PC-3 (cell line): Measurements from ENCODE around the gene NBEAL1. TPM values are rescaled to one million over a fixed set of nuclear protein-coding genes. Genes with fewer than 3 reads are reported as not detected.
"Not testable (repeated sequence)": the region's sequence is repeated elsewhere in the genome, so short reads cannot be mapped to it uniquely, and the experiment has no call there.

ENCODE experiments used
- ATAC-seq: fragments of 200-7000 bp; cut with Tn5 transposase; 2 replicates; pipeline ENCODE4 v1.9.1; 2020; ENCODE audit warnings: mild to moderate bottlenecking, moderate library complexity
- BruUV-seq: library from RNA; stranded (reverse); fragments of 400-500 nt; replicated peaks from 2 replicates; lab custom pipeline; 2021; lab: Mats Ljungman, UMichigan
- CTCF ChIA-PET: fragments of 300-600 bp; sonication (Branson Sonifier 250); formaldehyde crosslinking; loops from one replicate; lab custom pipeline; 2022; ENCODE audit warnings: antibody characterized with exemption; lab: Charles Lee
- POLR2A ChIA-PET: fragments of 300-600 bp; sonication (Branson Sonifier 250); formaldehyde crosslinking; loops from one replicate; lab custom pipeline; 2022; ENCODE audit warnings: antibody characterized with exemption; ENCODE audit not compliant: unreplicated experiment; lab: Charles Lee
- DNase-seq: peaks from one replicate; pipeline ENCODE4 v3.0.0-alpha.2; 2015
- H2AFZ ChIP-seq: fragments of 300-600 bp; sonication (generic); 2 replicates; pipeline ENCODE4 v1.6.0; 2016; ENCODE audit warnings: antibody characterized with exemption, low read length
- H3F3A ChIP-seq: fragments of 300-600 bp; sonication (generic); one replicate; pipeline ENCODE4 v1.6.0; 2017; ENCODE audit warnings: antibody characterized with exemption, low read length, control low read depth, mild to moderate bottlenecking; ENCODE audit not compliant: unreplicated experiment
- H3K27ac ChIP-seq: fragments of 300-600 bp; sonication (generic); 2 replicates; pipeline ENCODE4 v1.5.1; 2016; ENCODE audit warnings: mild to moderate bottlenecking, low read length
- H3K27me3 ChIP-seq: fragments of 300-600 bp; sonication (generic); 2 replicates; pipeline ENCODE4 v1.6.1; 2016; ENCODE audit warnings: low read length, mixed read lengths
- H3K36me3 ChIP-seq: fragments of 300-600 bp; sonication (generic); 2 replicates; pipeline ENCODE4 v1.6.1; 2016; ENCODE audit warnings: low read depth, mixed run types, low read length, mixed read lengths
- H3K4me1 ChIP-seq: fragments of 300-600 bp; sonication (generic); 2 replicates; pipeline ENCODE4 v1.5.1; 2016; ENCODE audit warnings: low read length; ENCODE audit not compliant: insufficient read depth
- H3K4me2 ChIP-seq: fragments of 300-600 bp; sonication (generic); 2 replicates; pipeline ENCODE4 v1.6.0; 2016; ENCODE audit warnings: low read length
- H3K4me3 ChIP-seq: fragments of 300-600 bp; sonication (generic); 2 replicates; pipeline ENCODE4 v1.5.1; 2016; ENCODE audit warnings: mild to moderate bottlenecking, low read length, mixed read lengths
- H3K79me2 ChIP-seq: fragments of 300-600 bp; sonication (generic); 2 replicates; pipeline ENCODE4 v1.6.1; 2017; ENCODE audit warnings: low read length, mixed read lengths
- H3K9ac ChIP-seq: fragments of 300-600 bp; sonication (generic); 2 replicates; pipeline ENCODE4 v1.6.0; 2016; ENCODE audit warnings: mild to moderate bottlenecking, low read length
- H3K9me2 ChIP-seq: fragments of 300-600 bp; sonication (generic); replicated peaks from 2 replicates; pipeline ENCODE4 v1.6.1; 2016; ENCODE audit warnings: mixed run types, low read length, mixed read lengths
- H3K9me3 ChIP-seq: fragments of 300-600 bp; sonication (generic); 2 replicates; pipeline ENCODE4 v1.6.1; 2016; ENCODE audit warnings: low read length, mixed read lengths
- H4K20me1 ChIP-seq: fragments of 300-600 bp; sonication (generic); 2 replicates; pipeline ENCODE4 v1.6.1; 2016; ENCODE audit warnings: low read length, mixed read lengths
- CTCF ChIP-seq: fragments of 300-600 bp; sonication (generic); conservative IDR thresholded peaks from 2 replicates; pipeline ENCODE4 v1.5.1; 2017; ENCODE audit warnings: antibody characterized with exemption, low read depth, mild to moderate bottlenecking, low read length
- EZH2 ChIP-seq: fragments of 300-600 bp; sonication (generic); IDR thresholded peaks from one replicate; pipeline ENCODE4 v1.6.1; 2017; ENCODE audit warnings: antibody characterized with exemption, mild to moderate bottlenecking, low read length; ENCODE audit not compliant: unreplicated experiment
- EZH2phosphoT487 ChIP-seq: fragments of 300-600 bp; sonication (generic); IDR thresholded peaks from 2 replicates; pipeline ENCODE4 v1.6.1; 2018; ENCODE audit warnings: mild to moderate bottlenecking, antibody characterized with exemption, low read length, borderline replicate concordance
- intact Hi-C: fragments of 100-400 bp; cut with micrococcal nuclease; formaldehyde crosslinking; loops from 2 replicates; pipeline ENCODE4 v1.9.0; 2023
- total RNA-seq: library from RNA; depleted of rRNA; stranded (reverse); fragments of >200 nt; gene quantifications from 2 replicates; pipeline ENCODE4 v1.2.3, GENCODE V29; 2014

Gene NBEAL1
- total RNA-seq, 1 experiment from 2014 or later, result 9.9 TPM

GRCh38 chr2:203201426-203201825 is 186.8 kb downstream of the NBEAL1 start:
- TF ChIP-seq EZH2 (no peak), EZH2phosphoT487 (no peak), CTCF (no peak)

GRCh38 chr2:203209538-203209937 is 194.9 kb downstream of the NBEAL1 start:
- intact Hi-C loops, result no loop called here
- peaks cover 7% of the 10 kb centered on the region; the same call in 1 of the 2 replicates for H3K36me3 ChIP-seq
- TF ChIP-seq EZH2phosphoT487 (no peak), CTCF (no peak), EZH2 (no peak)
- H3K27me3 ChIP-seq, result no peaks in the 10 kb centered on the region
- H3F3A ChIP-seq, result no peaks in the 10 kb centered on the region
- H2AFZ ChIP-seq, result no peak overlapping the region
- no peak overlapping the region for H3K4me2 ChIP-seq
- no peak overlapping the region for H3K27ac ChIP-seq
- ATAC-seq, result peak; percentile 18
- no TSS peak for BruUV-seq
- ChIA-PET POLR2A (interaction anchor here (0.6 to 0.8 kb wide), 4 partner anchors 9 to 931 kb away, joined by 4 to 9 read pairs (median 6); no protein-coding TSS in a partner anchor), CTCF (interaction anchor here (0.6 kb wide), 1 partner anchor 54 kb away, joined by 3 read pairs; no protein-coding TSS in a partner anchor)
- H3K4me3 ChIP-seq, result no peak overlapping the region
- H3K9me2 ChIP-seq, result no peaks in the 10 kb centered on the region
- H4K20me1 ChIP-seq, result no peaks in the 10 kb centered on the region
- peak; percentile 10 for DNase-seq
- H3K9ac ChIP-seq, result no peak overlapping the region
- H3K9me3 ChIP-seq, result no peaks in the 10 kb centered on the region
- no peaks in the 10 kb centered on the region for H3K4me1 ChIP-seq
- H3K79me2 ChIP-seq, result no peaks in the 10 kb centered on the region

More at GRCh38 chr2:203201426-203201825, 186.8 kb downstream of the NBEAL1 start:
- H3K4me3 ChIP-seq, result no peak overlapping the region
- no TSS peak for BruUV-seq
- no peaks in the 10 kb centered on the region for H3F3A ChIP-seq
- H3K9ac ChIP-seq, result no peak overlapping the region
- H3K79me2 ChIP-seq, result no peaks in the 10 kb centered on the region
- CTCF ChIA-PET, result no interaction called here
- no peaks in the 10 kb centered on the region for H4K20me1 ChIP-seq
- no peak for DNase-seq
- H2AFZ ChIP-seq, result no peak overlapping the region
- no peaks in the 10 kb centered on the region for H3K9me3 ChIP-seq
- intact Hi-C loops, result no loop called here
- H3K36me3 ChIP-seq, result no peaks in the 10 kb centered on the region
- H3K27me3 ChIP-seq, result no peaks in the 10 kb centered on the region
- H3K9me2 ChIP-seq, result no peaks in the 10 kb centered on the region
- POLR2A ChIA-PET, result interaction anchor here (0.5 kb wide), 1 partner anchor 8 kb away, joined by 9 read pairs; no protein-coding TSS in a partner anchor
- H3K27ac ChIP-seq, result no peak overlapping the region
- H3K4me2 ChIP-seq, result no peak overlapping the region
- no peaks in the 10 kb centered on the region for H3K4me1 ChIP-seq
- ATAC-seq, result no peak

- Histone ChIP-seq H3K36me3 (no peaks in the 10 kb centered on the region), H3K9me2 (no peaks in the 10 kb centered on the region), H3K27me3 (no peaks in the 10 kb centered on the region), H2AFZ (no peak overlapping the region), H3K9me3 (no peaks in the 10 kb centered on the region), H3K79me2 (no peaks in the 10 kb centered on the region), H3K4me2 (no peak overlapping the region), H3K27ac (no peak overlapping the region), H3K4me3 (no peak overlapping the region), H3K9ac (no peak overlapping the region), H3K4me1 (no peaks in the 10 kb centered on the region), H4K20me1 (no peaks in the 10 kb centered on the region), H3F3A (no peaks in the 10 kb centered on the region)
- POLR2A ChIA-PET, result no interaction called here
- ATAC-seq (peak; percentile 77), DNase-seq (peak; percentile 52)
- peak; percentile 71 for TF ChIP-seq CTCF
- no peak for TF ChIP-seq EZH2phosphoT487
- TF ChIP-seq EZH2, result no peak
- CTCF ChIA-PET, result no interaction called here
- intact Hi-C loops, result loop anchor here (1.0 kb wide), 1 partner anchor 229 kb away; no protein-coding TSS in a partner anchor
- no TSS peak for BruUV-seq
Measured at GRCh38 chr2:203225423-203226039, 210.9 kb downstream of the NBEAL1 start.

GRCh38 chr2:203229674-203230073 is 215.0 kb downstream of the NBEAL1 start:
- H3K27ac ChIP-seq, H3K4me1 ChIP-seq, H3K36me3 ChIP-seq, H3K9ac ChIP-seq, H3K9me2 ChIP-seq, H3K4me2 ChIP-seq, BruUV-seq, intact Hi-C loops, H4K20me1 ChIP-seq, H2AFZ ChIP-seq, H3K27me3 ChIP-seq, DNase-seq, POLR2A ChIA-PET, H3K9me3 ChIP-seq, H3K4me3 ChIP-seq, H3K79me2 ChIP-seq, CTCF ChIA-PET, H3F3A ChIP-seq, ATAC-seq: not testable (repeated sequence)
